Activated naive CD8-positive, alpha-beta T cell (primary cell): ENCODE measurements around the gene CCDC201.

Experiments
- H3K27ac Mint-ChIP-seq: one replicate; pipeline ENCODE4 v1.8.0; 2021; ENCODE audit warnings: mixed read lengths
- H3K27me3 Mint-ChIP-seq: one replicate; pipeline ENCODE4 v1.8.0; 2021; ENCODE audit warnings: mixed read lengths
- H3K36me3 Mint-ChIP-seq: one replicate; pipeline ENCODE4 v1.8.0; 2021; ENCODE audit warnings: mixed read lengths
- H3K4me1 Mint-ChIP-seq: one replicate; pipeline ENCODE4 v1.8.0; 2021; ENCODE audit warnings: low read depth, mixed read lengths
- H3K4me3 Mint-ChIP-seq: one replicate; pipeline ENCODE4 v1.8.0; 2021; ENCODE audit warnings: mild to moderate bottlenecking, mixed read lengths
- H3K9me3 Mint-ChIP-seq: one replicate; pipeline ENCODE4 v1.8.0; 2021; ENCODE audit warnings: low read depth, mixed read lengths

Gene CCDC201

DNA sequence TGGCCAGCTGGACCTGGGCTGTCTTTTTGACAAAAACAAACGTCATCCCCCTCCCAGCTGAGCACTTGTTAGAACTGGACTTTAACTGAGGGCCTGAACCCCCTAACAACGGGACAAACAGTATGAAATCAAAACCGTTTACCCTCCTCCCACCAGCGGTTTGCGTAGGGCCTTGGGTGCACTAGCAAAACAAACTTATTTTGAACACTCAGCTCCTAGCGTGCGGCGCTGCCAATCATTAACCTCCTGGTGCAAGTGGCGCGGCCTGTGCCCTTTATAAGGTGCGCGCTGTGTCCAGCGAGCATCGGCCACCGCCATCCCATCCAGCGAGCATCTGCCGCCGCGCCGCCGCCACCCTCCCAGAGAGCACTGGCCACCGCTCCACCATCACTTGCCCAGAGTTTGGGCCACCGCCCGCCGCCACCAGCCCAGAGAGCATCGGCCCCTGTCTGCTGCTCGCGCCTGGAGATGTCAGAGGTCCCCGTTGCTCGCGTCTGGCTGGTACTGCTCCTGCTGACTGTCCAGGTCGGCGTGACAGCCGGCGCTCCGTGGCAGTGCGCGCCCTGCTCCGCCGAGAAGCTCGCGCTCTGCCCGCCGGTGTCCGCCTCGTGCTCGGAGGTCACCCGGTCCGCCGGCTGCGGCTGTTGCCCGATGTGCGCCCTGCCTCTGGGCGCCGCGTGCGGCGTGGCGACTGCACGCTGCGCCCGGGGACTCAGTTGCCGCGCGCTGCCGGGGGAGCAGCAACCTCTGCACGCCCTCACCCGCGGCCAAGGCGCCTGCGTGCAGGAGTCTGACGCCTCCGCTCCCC, 15.5 kb upstream of the CCDC201 start, which contains the start of gene IGFBP1:
Gene IGFBP1 (plus strand): TSS at position 304 of the 808 bp plus-strand sequence. CDS start 165 bp downstream, at position 469.
- no peak within 1 kb of the TSS for H3K27ac Mint-ChIP-seq
- peaks cover 5% of the 10 kb centered on the region for H3K4me1 Mint-ChIP-seq
- no peaks in the 10 kb centered on the region for H3K36me3 Mint-ChIP-seq
- peaks cover 37% of the 10 kb centered on the region for H3K27me3 Mint-ChIP-seq
- H3K4me3 Mint-ChIP-seq = peak within 1 kb of the TSS; percentile 40
- H3K9me3 Mint-ChIP-seq = no peaks in the 10 kb centered on the region

DNA sequence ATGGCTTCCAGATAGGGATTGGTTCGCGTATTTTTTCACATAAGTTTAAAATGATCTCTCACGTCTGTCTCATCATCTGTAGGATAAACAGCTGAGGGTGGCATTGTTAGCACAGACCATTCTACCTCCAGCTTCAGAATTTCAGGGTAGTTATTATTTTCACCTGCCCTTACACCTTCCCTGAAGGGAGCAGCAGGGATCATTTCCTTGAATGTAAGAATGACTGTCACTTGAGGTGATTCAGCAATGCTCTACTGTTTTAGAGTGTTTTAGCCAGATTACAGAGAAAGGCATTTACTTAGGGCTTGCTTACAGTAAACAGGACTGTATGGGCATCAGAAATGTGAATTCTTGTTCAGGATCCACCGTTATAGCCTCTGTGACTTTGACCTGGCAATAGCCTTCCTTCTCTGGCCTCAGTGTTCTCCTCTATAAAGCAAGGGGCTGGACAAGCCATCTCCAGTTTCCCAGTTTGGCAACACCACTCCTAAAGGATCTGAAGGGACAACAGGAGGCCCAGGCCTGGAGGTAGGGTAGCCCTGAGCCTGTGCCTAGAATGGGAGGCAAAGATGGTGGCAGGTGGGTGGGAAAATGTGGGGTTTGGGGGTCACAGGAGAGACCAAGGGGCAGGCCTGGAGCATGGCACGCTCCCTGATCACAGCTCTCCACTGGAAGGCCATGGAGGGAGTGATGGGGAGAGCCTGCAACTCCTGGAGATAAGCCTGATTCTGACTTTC, 14.2 kb upstream of the CCDC201 start:
- Mint-ChIP-seq H3K9me3 (no peaks in the 10 kb centered on the region), H3K36me3 (no peaks in the 10 kb centered on the region), H3K27ac (no peak overlapping the region), H3K4me1 (peaks cover 5% of the 10 kb centered on the region), H3K4me3 (no peak overlapping the region), H3K27me3 (peaks cover 33% of the 10 kb centered on the region)

DNA sequence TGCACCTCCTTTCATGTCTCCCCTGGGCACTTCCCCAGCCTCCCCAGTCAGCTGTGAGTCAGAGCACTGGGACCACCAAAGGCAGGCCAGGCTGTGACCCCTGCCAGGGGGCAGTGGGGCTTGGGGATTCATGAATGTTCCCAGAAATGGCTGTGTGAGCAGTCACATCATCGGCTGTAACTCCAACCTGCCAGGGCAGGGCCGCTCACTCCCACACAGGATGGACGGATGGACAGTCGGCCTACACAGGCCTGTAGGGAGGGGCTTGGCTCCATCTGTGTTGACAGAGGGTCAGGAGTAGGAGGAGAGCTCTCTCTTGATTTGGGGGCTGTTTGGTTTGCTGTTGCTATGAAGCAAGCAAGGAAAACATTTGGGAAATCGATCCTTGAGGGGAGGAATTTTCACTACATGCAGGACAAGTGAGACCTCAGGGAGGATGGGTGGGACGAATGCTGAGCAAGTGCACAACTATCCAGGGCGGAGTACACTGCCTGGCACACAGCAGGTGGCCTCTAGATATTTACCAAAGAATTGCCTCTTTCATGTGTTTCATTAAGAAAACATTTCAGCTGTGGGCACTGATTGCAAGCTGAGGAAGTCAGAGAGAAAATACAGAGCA, 12.5 kb upstream of the CCDC201 start:
- Mint-ChIP-seq H3K4me1 (peaks cover 5% of the 10 kb centered on the region), H3K36me3 (no peaks in the 10 kb centered on the region), H3K4me3 (no peak overlapping the region), H3K9me3 (no peaks in the 10 kb centered on the region), H3K27ac (no peak overlapping the region), H3K27me3 (peaks cover 28% of the 10 kb centered on the region)

DNA sequence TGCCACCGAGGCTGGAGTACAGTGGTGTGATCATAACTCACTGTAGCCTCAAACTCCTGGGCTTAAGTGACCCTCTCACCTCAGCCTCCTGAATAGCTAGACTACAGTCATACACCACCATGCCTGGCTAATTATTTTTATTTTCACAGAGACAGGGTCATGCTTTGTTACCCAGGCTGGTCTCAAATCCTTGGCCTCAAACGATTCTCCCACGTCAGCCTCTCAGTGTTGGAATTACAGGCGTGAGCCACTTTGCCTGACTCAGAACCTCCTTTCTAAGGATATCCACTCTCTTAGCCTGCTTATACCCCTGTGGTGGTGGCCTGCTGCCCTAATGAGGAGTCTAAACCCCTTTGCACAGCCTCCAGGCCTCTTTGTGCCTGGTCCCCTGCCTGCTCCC, 11.3 kb upstream of the CCDC201 start:
- Mint-ChIP-seq H3K27me3 (peaks cover 25% of the 10 kb centered on the region), H3K4me3 (no peak overlapping the region)

DNA sequence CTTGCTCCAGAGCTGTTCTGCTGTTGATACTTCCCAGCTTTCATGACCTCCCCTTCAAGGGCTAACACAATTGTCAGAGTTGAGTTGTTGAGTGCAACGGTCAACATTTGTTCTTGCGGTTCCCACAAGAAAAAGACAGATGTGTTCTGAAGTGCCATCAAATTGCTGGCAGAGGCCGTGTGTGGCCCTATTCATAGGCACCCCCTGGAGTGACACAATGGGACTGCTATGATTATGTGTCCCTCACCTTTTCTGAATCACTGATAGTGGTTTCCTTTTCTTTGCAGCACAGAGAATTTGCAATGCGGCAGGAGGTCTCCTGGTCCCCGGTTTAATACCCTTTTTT, 9.6 kb upstream of the CCDC201 start:
- Mint-ChIP-seq H3K36me3 (no peaks in the 10 kb centered on the region), H3K9me3 (no peaks in the 10 kb centered on the region)

More for the DNA sequence above, 11.3 kb upstream of the CCDC201 start:
- peaks cover 5% of the 10 kb centered on the region for H3K4me1 Mint-ChIP-seq
- no peaks in the 10 kb centered on the region for H3K36me3 Mint-ChIP-seq
- no peak overlapping the region for H3K27ac Mint-ChIP-seq
- H3K9me3 Mint-ChIP-seq = no peaks in the 10 kb centered on the region

DNA sequence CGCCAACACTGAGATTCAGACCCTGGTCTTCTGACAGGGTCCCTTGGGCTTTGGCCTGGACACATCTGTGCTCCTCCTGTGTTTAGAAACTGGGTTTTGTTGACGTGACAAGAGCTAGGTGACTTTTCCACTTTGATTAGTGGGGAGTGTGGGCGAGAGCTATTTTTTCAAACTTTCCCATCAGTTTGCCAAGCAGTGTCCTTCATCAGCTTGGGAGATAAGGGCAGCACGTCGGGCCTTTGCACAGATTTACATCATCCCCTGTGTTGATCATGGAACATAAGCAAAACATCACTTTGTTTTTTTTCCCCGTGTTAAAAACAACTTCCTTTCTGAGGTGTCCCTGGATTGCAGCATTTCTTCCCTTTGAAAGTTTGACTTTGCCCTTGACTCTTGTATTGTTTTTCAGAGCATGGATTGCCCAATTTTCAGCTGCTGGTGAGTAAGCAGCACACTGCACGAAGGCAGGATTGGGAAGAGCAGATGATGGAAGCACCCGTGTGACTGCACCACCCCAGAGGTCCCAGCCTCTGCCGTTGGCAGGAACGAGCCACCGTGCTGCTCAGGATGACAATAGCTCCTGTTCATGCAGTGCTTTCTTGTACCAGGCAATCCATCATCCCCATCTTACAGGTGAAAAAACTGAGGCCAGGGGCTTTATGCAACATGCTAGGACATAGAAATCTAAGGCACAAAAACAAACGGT, 9.0 kb upstream of the CCDC201 start:
- no peaks in the 10 kb centered on the region for H3K36me3 Mint-ChIP-seq
- H3K4me3 Mint-ChIP-seq = no peak overlapping the region
- peaks cover 18% of the 10 kb centered on the region for H3K27me3 Mint-ChIP-seq
- no peak overlapping the region for H3K27ac Mint-ChIP-seq
- no peaks in the 10 kb centered on the region for H3K4me1 Mint-ChIP-seq
- H3K9me3 Mint-ChIP-seq = no peaks in the 10 kb centered on the region

More for the DNA sequence above, 9.6 kb upstream of the CCDC201 start:
- Mint-ChIP-seq H3K4me3 (no peak overlapping the region), H3K27me3 (peaks cover 22% of the 10 kb centered on the region), H3K27ac (no peak overlapping the region), H3K4me1 (no peaks in the 10 kb centered on the region)

DNA sequence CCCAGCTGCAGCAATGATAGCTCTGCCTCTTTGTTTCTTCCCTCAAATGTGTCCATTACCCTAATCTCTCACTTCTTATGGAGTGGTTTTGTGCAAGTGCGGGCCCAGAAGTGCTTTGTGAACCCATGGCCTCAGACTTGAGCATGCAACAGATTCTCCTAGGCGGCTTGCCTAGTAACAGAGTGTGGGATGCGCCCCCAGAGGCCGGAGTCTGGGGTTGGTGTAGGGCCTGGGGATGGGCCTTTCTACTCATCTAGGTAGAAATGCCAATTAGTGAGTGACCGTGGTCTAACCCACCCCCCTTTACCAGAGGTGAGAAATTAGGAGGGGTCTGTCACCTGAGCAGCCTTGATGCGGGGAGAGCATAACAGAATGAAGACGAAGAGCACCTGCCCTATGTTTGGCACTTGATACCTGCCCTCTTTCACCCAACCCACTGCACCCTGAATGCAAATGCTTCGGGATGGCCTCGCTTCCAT, 8.4 kb upstream of the CCDC201 start:
- H3K36me3 Mint-ChIP-seq = no peaks in the 10 kb centered on the region
- no peak overlapping the region for H3K4me3 Mint-ChIP-seq
- H3K27ac Mint-ChIP-seq = no peak overlapping the region
- no peaks in the 10 kb centered on the region for H3K9me3 Mint-ChIP-seq
- peaks cover 13% of the 10 kb centered on the region for H3K27me3 Mint-ChIP-seq
- H3K4me1 Mint-ChIP-seq = no peaks in the 10 kb centered on the region

DNA sequence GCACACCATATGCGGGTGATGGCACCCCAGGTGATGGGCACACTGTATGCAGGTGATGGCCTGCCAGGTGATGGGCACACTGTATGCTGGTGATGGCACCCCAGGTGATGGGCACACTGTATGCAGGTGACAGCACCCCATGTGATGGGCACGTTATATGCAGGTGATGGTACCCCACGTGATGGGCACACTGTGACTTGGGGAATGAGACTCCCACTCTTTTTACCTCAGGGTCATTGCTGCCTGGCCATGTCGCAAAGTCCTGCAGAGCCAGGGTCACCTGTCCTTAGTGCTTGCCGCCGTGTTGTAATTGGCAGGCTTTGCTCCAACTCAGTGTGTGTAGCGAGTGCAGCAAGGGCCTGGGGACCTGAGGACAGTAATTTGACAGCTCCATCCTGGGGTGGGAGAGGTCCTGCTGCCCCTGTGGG, 7.6 kb upstream of the CCDC201 start:
- Mint-ChIP-seq H3K36me3 (no peaks in the 10 kb centered on the region), H3K4me1 (no peaks in the 10 kb centered on the region)

DNA sequence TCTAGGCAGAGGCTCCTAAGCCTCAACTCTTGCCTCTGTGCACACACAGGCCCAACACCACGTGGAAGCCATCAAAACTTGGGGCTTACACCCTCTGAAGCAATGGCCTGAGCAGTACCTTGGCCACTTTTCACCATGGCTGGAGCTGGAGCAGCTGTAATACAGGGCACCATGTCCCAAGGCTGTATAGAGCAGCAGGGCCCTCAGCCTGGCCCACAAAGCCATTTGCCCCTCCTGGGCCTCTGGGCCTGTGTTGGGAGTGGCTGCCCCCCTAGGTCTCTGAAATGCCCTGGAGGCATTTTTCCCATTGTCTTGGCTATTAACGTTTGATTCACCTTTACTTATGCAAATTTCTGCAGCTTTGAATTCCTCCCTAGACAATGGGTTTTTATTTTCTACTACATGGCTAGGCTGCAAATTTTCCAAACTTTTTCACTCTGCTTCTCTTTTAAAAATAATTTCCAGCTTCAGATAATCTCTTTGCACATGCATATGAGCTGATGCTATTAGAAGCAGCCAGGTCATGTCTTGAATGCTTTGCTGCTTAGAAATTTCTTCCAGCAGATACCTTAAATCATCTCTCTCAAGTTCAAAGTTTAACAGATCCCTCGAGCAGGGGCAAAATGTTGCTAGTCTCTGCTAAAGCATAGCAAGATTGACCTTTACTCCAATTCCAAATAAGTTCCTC, 5.7 kb upstream of the CCDC201 start:
- Mint-ChIP-seq H3K36me3 (no peaks in the 10 kb centered on the region), H3K9me3 (no peaks in the 10 kb centered on the region), H3K4me3 (no peak overlapping the region), H3K4me1 (no peaks in the 10 kb centered on the region), H3K27ac (no peak overlapping the region), H3K27me3 (peaks cover 2% of the 10 kb centered on the region)

More for the DNA sequence above, 7.6 kb upstream of the CCDC201 start:
- Mint-ChIP-seq H3K9me3 (no peaks in the 10 kb centered on the region), H3K27ac (no peak overlapping the region), H3K4me3 (no peak overlapping the region), H3K27me3 (peaks cover 8% of the 10 kb centered on the region)

DNA sequence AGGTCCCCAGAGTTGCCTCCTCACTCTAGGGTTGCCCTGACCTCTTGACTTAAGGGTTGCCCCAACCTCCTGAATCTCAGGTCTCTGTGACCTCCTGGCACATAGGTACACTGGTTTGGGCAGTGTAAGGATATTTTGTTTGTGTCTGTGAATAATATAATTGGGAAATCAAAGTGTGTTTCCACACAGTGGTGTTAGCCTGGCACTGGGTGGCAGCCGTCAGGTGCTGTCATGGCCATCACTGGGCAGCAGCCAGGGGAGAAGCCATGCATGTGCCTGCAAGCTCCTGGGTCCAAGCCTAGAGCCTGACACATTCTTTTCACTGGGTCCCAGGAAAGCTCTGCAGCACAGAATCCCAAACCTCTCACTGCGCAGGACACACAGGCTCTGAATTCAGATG, 3.6 kb upstream of the CCDC201 start:
- Mint-ChIP-seq H3K36me3 (no peaks in the 10 kb centered on the region), H3K27ac (no peak overlapping the region), H3K27me3 (peaks cover 3% of the 10 kb centered on the region), H3K4me3 (no peak overlapping the region), H3K9me3 (no peaks in the 10 kb centered on the region), H3K4me1 (no peaks in the 10 kb centered on the region)

DNA sequence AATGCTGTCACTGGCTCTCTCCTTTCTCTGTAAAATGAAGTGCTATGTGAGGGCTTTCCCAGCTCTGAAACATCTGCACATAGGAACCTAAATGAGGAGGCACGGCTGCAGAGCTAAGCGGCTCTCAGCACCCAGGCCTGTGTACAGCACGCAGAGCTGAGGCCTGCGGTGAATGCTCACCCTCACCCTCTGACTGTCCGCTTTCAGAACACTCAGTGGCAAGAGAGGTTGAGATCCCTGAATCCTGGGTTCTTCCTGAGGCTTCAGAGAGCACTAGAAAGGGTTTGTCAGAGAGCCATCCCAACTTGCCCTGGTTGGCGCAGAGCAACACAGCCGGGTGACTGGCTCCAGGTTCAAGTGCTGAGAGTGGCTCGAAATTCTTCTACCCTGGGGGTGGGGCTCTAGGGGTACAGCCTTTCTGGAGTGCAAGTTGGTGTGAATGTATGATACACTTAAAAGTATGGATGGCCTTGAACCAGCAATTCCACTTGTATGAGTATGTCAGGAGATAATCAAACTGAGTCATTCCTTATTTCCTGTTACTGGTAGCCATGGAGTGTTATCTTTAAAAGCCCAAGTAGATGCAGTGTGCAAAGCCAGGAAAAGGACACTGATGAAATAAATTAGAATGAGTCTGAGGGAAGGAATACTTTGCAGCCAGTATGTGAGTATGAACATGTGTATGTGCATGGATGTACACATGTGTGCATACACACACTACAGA, 1.7 kb upstream of the CCDC201 start:
- Mint-ChIP-seq H3K36me3 (no peaks in the 10 kb centered on the region), H3K4me3 (no peak overlapping the region), H3K4me1 (no peaks in the 10 kb centered on the region), H3K9me3 (no peaks in the 10 kb centered on the region), H3K27ac (no peak overlapping the region), H3K27me3 (peaks cover 3% of the 10 kb centered on the region)

DNA sequence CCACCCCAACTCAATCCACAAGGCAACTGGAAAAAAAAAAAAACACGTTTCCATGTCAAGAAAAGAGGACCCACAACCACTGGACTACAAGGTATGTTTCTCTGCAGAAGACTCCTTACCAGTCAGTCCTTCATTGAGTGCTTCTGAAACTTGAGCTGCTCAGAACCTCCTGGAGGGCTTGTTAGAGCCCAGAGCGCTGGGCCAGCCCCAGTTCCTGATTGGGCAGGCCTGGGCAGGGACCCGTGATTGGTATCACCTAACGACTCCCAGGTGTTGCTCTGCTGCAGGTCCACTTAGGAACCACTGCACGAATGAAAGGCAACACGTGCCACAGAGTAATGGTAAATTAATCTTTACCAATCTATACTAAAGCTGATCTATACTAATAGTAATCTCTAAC, 473 bp upstream of the CCDC201 start:
- H3K4me1 Mint-ChIP-seq = no peaks in the 10 kb centered on the region
- no peaks in the 10 kb centered on the region for H3K36me3 Mint-ChIP-seq
- peaks cover 8% of the 10 kb centered on the region for H3K27me3 Mint-ChIP-seq
- no peak overlapping the region for H3K4me3 Mint-ChIP-seq
- H3K9me3 Mint-ChIP-seq = no peaks in the 10 kb centered on the region
- H3K27ac Mint-ChIP-seq = no peak overlapping the region

DNA sequence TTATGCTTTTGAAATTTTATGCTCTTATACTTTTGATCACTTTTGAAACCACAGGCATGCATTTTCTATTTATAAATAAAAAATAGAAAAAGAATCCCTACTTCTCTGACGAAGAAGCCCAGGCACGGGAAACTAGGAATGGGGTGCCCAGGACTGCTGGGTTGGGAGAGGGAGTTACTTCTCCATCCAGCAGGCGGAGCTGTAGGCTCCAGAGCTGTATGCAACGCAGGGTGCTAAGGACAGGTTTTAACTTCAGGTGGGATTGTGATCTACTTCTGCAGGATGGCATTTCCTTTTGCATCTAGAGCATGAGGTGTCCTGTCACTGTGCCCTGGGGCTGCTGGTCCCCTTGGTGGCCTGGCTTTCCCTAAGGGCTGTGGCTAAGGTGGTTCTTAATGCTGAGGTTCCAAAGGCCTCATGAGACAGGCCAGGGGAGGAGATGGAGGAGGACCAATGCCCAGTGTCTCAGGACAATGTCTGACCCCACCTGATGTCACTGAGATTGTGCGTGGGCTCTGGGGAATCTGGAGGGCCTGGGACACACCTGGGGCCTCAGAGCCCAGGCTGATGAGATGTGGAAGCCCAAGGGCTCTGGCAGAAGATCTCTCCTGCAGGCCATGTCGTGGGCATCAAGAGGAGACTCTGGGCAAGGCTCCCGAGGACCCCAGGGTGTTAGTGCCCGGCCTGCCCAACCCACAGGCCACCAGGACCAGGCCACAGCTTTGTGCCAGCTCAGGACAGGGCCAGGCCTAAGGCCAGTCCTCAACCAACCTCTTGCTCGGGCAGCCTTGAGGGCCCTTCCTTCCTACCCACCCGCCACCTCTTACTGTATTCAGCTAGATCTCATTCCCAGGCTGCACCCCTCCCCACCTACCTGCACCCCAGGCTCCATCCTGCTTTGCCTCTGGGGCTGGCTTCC, 507 bp downstream of the CCDC201 start:
- no peak overlapping the region for H3K27ac Mint-ChIP-seq
- no peak overlapping the region for H3K4me3 Mint-ChIP-seq
- no peaks in the 10 kb centered on the region for H3K36me3 Mint-ChIP-seq
- no peaks in the 10 kb centered on the region for H3K4me1 Mint-ChIP-seq
- peaks cover 3% of the 10 kb centered on the region for H3K9me3 Mint-ChIP-seq
- H3K27me3 Mint-ChIP-seq = peaks cover 11% of the 10 kb centered on the region
